Measurements from ENCODE around the gene C16orf86. TPM values are rescaled to one million over a fixed set of nuclear protein-coding genes. Genes with fewer than 3 reads are reported as not detected.

The C16orf86 gene, protein sequence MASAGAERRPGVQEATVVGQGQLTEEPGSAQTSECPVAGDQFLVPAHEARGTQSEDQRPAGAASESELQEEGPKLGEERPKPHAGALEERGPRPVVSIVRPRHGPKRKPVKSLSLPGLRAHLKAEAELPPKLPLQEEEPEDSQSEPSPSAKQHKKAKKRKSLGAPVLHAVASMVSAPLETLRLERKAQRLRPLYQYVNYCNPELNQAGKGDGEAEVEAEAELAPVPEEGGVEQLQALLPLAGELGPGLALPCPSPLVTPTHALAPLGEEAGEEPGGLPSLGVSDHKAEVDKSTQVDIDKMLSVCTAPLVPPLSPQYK
- 1 to 10 TPM; 5.1 to 8.5 (median 7.3) TPM for total RNA-seq

DNA sequence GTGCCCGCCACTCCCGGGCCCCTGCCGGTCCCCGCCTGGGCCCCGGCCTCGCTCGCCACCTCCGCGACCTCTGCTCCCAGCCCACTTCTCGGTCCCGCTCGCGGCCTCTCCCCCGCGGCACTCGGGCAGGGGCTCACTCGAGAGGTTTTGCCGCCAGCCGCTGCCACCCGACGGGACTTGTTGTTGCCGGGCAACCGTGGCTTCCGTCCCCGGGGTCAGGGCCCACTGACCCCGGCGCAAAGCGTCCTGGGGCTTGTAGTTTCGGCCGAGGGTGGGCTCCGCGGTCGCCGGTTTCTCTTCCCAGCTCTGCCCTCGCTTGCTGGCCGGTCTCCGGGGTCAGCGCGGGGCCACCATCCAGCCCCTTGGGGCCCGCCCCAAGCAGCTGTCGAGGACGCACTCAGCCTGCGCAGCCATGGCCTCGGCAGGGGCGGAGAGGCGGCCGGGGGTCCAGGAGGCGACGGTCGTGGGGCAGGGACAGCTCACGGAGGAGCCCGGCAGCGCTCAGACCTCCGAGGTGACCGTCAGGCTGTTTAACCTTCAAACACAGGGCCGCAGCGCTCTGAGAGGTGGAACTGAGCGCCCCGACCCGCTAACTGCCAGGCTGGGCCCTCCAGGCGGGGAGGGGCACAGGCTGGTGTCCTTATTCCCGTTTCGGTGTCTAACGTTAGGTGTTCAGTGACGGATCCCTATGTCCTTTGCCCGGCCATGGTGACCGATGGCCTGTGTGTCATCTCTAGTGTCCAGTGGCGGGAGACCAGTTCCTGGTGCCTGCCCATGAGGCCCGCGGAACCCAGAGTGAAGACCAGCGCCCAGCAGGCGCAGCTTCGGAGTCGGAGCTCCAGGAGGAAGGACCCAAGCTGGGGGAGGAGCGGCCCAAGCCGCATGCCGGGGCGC lies at the start of gene C16orf86, which contains the start of gene ENKD1:
C16orf86 (plus strand) TSS at position 256 of the 894 bp plus-strand sequence; CDS start at position 413, 157 bp downstream.
ENKD1 (minus strand) TSS at position 192 of the 894 bp plus-strand sequence. CDS start 308 bp downstream, outside the sequence.
- ATAC-seq (peak; percentile 64 to 71), DNase-seq (peak; percentile 75 to 80)
- peak; percentile 25 to 35 for TF ChIP-seq POLR2A (IDR thresholded peaks at IDR 0.05)
- TF ChIP-seq, protein P1, sequence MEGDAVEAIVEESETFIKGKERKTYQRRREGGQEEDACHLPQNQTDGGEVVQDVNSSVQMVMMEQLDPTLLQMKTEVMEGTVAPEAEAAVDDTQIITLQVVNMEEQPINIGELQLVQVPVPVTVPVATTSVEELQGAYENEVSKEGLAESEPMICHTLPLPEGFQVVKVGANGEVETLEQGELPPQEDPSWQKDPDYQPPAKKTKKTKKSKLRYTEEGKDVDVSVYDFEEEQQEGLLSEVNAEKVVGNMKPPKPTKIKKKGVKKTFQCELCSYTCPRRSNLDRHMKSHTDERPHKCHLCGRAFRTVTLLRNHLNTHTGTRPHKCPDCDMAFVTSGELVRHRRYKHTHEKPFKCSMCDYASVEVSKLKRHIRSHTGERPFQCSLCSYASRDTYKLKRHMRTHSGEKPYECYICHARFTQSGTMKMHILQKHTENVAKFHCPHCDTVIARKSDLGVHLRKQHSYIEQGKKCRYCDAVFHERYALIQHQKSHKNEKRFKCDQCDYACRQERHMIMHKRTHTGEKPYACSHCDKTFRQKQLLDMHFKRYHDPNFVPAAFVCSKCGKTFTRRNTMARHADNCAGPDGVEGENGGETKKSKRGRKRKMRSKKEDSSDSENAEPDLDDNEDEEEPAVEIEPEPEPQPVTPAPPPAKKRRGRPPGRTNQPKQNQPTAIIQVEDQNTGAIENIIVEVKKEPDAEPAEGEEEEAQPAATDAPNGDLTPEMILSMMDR (IDR thresholded peaks at IDR 0.05 in 4 of 5, conservative IDR thresholded peaks at IDR 0.05 in 1 of 5) = no peak
- Histone ChIP-seq H3K4me3 (peak within 1 kb of the TSS; percentile 75 to 91 (median 86)), H3K36me3 (peaks cover 0 to 12% of the 10 kb centered on the region in 2 donors), H3K4me1 (peaks cover 19 to 25% of the 10 kb centered on the region in 2 donors), H3K27ac (peak within 1 kb of the TSS; percentile 86 to 92 (median 92)), H3K9me3 (no peaks in the 10 kb centered on the region), H3K27me3 (no peaks in the 10 kb centered on the region)
- in situ Hi-C loops (cut with MboI; ENCODE audit: low sequenced_read_pairs in 4 of 4) = loop anchor here in 2 of 4 donors (10.0 kb wide), 2 partner anchors 112 to 142 kb away; partner anchors contain the start of gene RIPOR1 (in 1 of the 2)
- intact Hi-C loops (cut with DNase I; ENCODE audit: low total_unique reads) = loop anchor here (1.0 kb wide), 1 partner anchor 105 kb away; the partner anchor contains the start of gene CTCF

DNA sequence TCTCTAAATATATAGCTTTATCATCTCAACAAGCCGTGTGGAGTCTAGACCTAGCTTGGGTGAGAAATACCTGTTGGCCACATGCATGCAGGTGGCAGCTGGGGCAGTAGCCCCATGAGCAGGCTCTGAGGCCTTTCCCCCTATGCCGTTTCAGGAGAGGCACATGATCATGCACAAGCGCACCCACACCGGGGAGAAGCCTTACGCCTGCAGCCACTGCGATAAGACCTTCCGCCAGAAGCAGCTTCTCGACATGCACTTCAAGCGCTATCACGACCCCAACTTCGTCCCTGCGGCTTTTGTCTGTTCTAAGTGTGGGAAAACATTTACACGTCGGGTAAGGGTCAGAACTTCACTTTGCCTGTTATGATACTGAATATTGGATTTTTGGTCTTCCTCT lies 38.4 kb upstream of the C16orf86 start:
- no peak overlapping the region for H3K27ac ChIP-seq
- no peaks in the 10 kb centered on the region for H3K9me3 ChIP-seq
- no peaks in the 10 kb centered on the region for H3K27me3 ChIP-seq
- H3K36me3 ChIP-seq = peaks cover 4 to 87% of the 10 kb centered on the region in 2 donors
- H3K4me1 ChIP-seq = no peaks in the 10 kb centered on the region
- TF ChIP-seq, protein P1 (IDR thresholded peaks at IDR 0.05 in 4 of 5, conservative IDR thresholded peaks at IDR 0.05 in 1 of 5) = no peak
- no peak for TF ChIP-seq POLR2A (IDR thresholded peaks at IDR 0.05)
- H3K4me3 ChIP-seq = no peak overlapping the region
- no peak for DNase-seq
- in situ Hi-C loops (cut with MboI; ENCODE audit: low sequenced_read_pairs in 4 of 4) (loop anchor here in 1 of 4 donors (25.0 kb wide), 1 partner anchor 116 kb away; no protein-coding TSS in a partner anchor), intact Hi-C loops (cut with DNase I; ENCODE audit: low total_unique reads) (no loop called here)
- ATAC-seq = no peak

DNA sequence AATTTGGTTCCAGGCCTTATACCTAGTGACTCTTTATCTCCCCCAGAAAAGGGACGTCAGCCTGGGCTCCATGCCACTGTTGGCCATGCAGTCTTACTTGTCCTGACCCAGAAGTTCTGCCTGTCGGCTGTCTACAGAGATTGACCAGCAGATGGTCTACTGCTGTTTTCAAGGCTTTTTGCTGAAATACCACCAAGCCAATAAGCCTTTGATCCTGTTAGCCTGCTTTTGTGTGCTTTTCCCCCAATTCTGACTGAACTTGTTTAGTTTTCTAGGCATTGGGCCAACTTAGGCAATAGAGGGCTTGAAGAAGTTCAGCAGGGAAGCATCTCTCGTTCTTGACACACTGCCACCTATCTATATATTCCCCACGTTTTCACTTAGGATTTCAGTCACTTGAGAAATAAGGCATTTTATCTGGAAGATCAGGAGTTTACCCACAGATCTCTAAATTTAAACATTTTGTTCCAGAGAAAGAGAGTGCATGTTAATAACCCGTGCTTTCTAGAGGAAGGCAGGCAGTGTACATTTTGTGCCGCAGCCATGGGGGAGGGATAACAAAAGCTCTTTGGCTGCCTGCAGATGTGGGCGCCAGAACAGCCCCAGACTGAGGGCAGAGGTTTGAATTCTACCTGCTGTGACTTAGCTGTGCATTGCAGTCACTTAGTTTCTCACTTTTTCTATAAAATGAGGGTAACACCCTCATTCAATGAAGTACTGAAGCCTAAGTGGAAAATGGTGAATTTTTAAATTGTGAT lies 34.0 kb upstream of the C16orf86 start:
- Histone ChIP-seq H3K36me3 (peaks cover 0 to 72% of the 10 kb centered on the region in 2 donors), H3K4me3 (no peak overlapping the region), H3K9me3 (no peaks in the 10 kb centered on the region), H3K27me3 (no peaks in the 10 kb centered on the region), H3K27ac (no peak overlapping the region), H3K4me1 (no peaks in the 10 kb centered on the region)
- TF ChIP-seq, protein P1 (IDR thresholded peaks at IDR 0.05 in 4 of 5, conservative IDR thresholded peaks at IDR 0.05 in 1 of 5) = no peak
- no peak for TF ChIP-seq POLR2A (IDR thresholded peaks at IDR 0.05)
- DNase-seq (no peak), ATAC-seq (no peak)
- intact Hi-C loops (cut with DNase I; ENCODE audit: low total_unique reads) = no loop called here
- in situ Hi-C loops (cut with MboI; ENCODE audit: low sequenced_read_pairs in 4 of 4) = loop anchor here in 2 of 4 donors (5.0 to 25.0 kb wide), 2 partner anchors 65 to 120 kb away; no protein-coding TSS in a partner anchor

DNA sequence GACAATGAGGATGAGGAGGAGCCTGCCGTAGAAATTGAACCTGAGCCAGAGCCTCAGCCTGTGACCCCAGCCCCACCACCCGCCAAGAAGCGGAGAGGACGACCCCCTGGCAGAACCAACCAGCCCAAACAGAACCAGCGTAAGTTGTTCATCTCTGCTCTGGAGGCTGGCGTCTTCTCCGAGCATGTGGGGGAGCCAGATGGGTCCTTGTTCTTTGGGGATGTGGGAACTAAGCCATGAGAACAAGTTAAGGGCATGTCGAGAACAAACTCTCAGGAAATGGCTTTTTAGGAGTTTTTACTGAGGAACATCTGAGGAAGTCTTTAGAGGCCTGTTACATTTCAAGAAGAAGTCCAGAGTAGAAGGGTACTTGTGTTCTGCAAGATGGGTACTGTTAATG lies 29.9 kb upstream of the C16orf86 start:
- intact Hi-C loops (cut with DNase I; ENCODE audit: low total_unique reads) (no loop called here), in situ Hi-C loops (cut with MboI; ENCODE audit: low sequenced_read_pairs in 4 of 4) (loop anchor here in 1 of 4 donors (25.0 kb wide), 1 partner anchor 124 kb away; no protein-coding TSS in a partner anchor)
- no peak for DNase-seq
- no peak for ATAC-seq
- H3K27ac ChIP-seq = no peak overlapping the region
- H3K4me1 ChIP-seq = peaks cover 15 to 21% of the 10 kb centered on the region in 2 donors
- H3K27me3 ChIP-seq = no peaks in the 10 kb centered on the region
- H3K4me3 ChIP-seq = no peak overlapping the region
- TF ChIP-seq, protein P1 (IDR thresholded peaks at IDR 0.05 in 4 of 5, conservative IDR thresholded peaks at IDR 0.05 in 1 of 5) = no peak
- TF ChIP-seq POLR2A (IDR thresholded peaks at IDR 0.05) = no peak
- H3K36me3 ChIP-seq = peaks cover 0 to 42% of the 10 kb centered on the region in 2 donors
- H3K9me3 ChIP-seq = no peaks in the 10 kb centered on the region
